HEK293 (cell line): ENCODE data around the gene ARL2BP.
A peak's percentile ranks its signal among the peaks of the same experiment; 100 is the strongest.

Source experiments
- CTCF ChIA-PET: fragments of 350-600 bp; formaldehyde crosslinking; extraction: SDS; loops from one replicate; lab custom pipeline; 2021; ENCODE audit warnings: antibody characterized with exemption; lab: Yijun Ruan, JAX
- POLR2A ChIA-PET: fragments of 300-600 bp; formaldehyde crosslinking; extraction: SDS; loops from one replicate; lab custom pipeline; 2020; ENCODE audit warnings: antibody characterized with exemption, inconsistent platforms; lab: Yijun Ruan, JAX
- H3K27ac ChIP-seq: fragments of 200-500 bp; sonication (Bioruptor generic); 2 replicates; pipeline ENCODE4 v1.5.1; 2014; ENCODE audit warnings: low read depth, low read length, control low read depth, inconsistent platforms; ENCODE audit errors: extremely low read depth
- H3K36me3 ChIP-seq, 2 experiments: fragments of 200-500 bp in 1 of 2; sonication (Bioruptor generic) in 1 of 2; 1 replicate in 1 of 2; 2 replicates in 1 of 2; pipeline ENCODE4 v1.5.1; 2014 to 2017; ENCODE audit warnings: inconsistent platforms in 2 of 2, low read length in 2 of 2; ENCODE audit not compliant: control insufficient read depth in 2 of 2, insufficient read depth in 1 of 2
- H3K4me1 ChIP-seq: fragments of 200-500 bp; sonication (Bioruptor generic); 2 replicates; pipeline ENCODE4 v1.5.1; 2014; ENCODE audit warnings: mild to moderate bottlenecking, low read length, inconsistent platforms; ENCODE audit not compliant: control insufficient read depth, insufficient read depth
- H3K4me3 ChIP-seq: 2 replicates; pipeline ENCODE4 v1.5.1; 2011; ENCODE audit warnings: low read depth, mild to moderate bottlenecking, control low read depth, low read length, moderate library complexity
- H3K9me3 ChIP-seq: fragments of 200-500 bp; sonication (Bioruptor generic); 2 replicates; pipeline ENCODE4 v1.5.1; 2014; ENCODE audit warnings: low read depth, low read length, inconsistent platforms; ENCODE audit not compliant: control insufficient read depth, insufficient read depth
- FEZF1 ChIP-seq: fragments of 450-650 bp; formaldehyde crosslinking; IDR thresholded peaks from 2 replicates; pipeline ENCODE4 v1.5.1; 2016; ENCODE audit warnings: missing biosample characterization, missing genetic modification characterization
- HOXC10 ChIP-seq: sonication (generic); formaldehyde crosslinking; IDR thresholded peaks from 2 replicates; pipeline ENCODE4 v1.8.1; 2023; ENCODE audit warnings: mild to moderate bottlenecking, missing genetic modification reagents
- KLF7 ChIP-seq: fragments of 450-650 bp; formaldehyde crosslinking; IDR thresholded peaks from 2 replicates; pipeline ENCODE4 v1.5.1; 2016; ENCODE audit warnings: missing biosample characterization, missing genetic modification characterization, borderline replicate concordance
- REPIN1 ChIP-seq: fragments of 450-650 bp; formaldehyde crosslinking; IDR thresholded peaks from 2 replicates; pipeline ENCODE4 v1.5.1; 2017; ENCODE audit warnings: missing biosample characterization, missing genetic modification characterization, low read depth
- SCRT1 ChIP-seq: fragments of 450-650 bp; formaldehyde crosslinking; IDR thresholded peaks from 2 replicates; pipeline ENCODE4 v1.5.1; 2016; ENCODE audit warnings: missing biosample characterization, missing genetic modification characterization, borderline replicate concordance
- ZBTB6 ChIP-seq: fragments of 450-650 bp; formaldehyde crosslinking; IDR thresholded peaks from 2 replicates; pipeline ENCODE4 v1.5.1; 2017; ENCODE audit warnings: missing biosample characterization, missing genetic modification characterization
- ZFP41 ChIP-seq: fragments of 450-650 bp; formaldehyde crosslinking; IDR thresholded peaks from 2 replicates; pipeline ENCODE4 v1.5.1; 2016; ENCODE audit warnings: missing biosample characterization, missing genetic modification characterization, borderline replicate concordance
- ZNF138 ChIP-seq: fragments of 450-650 bp; formaldehyde crosslinking; IDR thresholded peaks from 2 replicates; pipeline ENCODE4 v1.5.1; 2016; ENCODE audit warnings: missing biosample characterization, missing genetic modification characterization, borderline replicate concordance
- ZNF155 ChIP-seq: fragments of 450-650 bp; formaldehyde crosslinking; IDR thresholded peaks from 2 replicates; pipeline ENCODE4 v1.5.1; 2016; ENCODE audit warnings: missing biosample characterization, missing genetic modification characterization
- ZNF157 ChIP-seq: fragments of 450-650 bp; formaldehyde crosslinking; IDR thresholded peaks from 2 replicates; pipeline ENCODE4 v1.5.1; 2016; ENCODE audit warnings: missing biosample characterization, missing genetic modification characterization
- ZNF169 ChIP-seq: fragments of 450-650 bp; formaldehyde crosslinking; IDR thresholded peaks from 2 replicates; pipeline ENCODE4 v1.5.1; 2016; ENCODE audit warnings: missing biosample characterization, missing genetic modification characterization
- ZNF239 ChIP-seq: fragments of 450-650 bp; formaldehyde crosslinking; IDR thresholded peaks from 2 replicates; pipeline ENCODE4 v1.5.1; 2016; ENCODE audit warnings: missing biosample characterization, missing genetic modification characterization
- ZNF292 ChIP-seq: fragments of 450-650 bp; formaldehyde crosslinking; IDR thresholded peaks from 2 replicates; pipeline ENCODE4 v1.5.1; 2016; ENCODE audit warnings: low read depth, missing biosample characterization, missing genetic modification characterization, borderline replicate concordance
- ZNF423 ChIP-seq: fragments of 450-650 bp; formaldehyde crosslinking; IDR thresholded peaks from 2 replicates; pipeline ENCODE4 v1.5.1; 2016; ENCODE audit warnings: missing biosample characterization, missing genetic modification characterization
- ZNF510 ChIP-seq: fragments of 450-650 bp; formaldehyde crosslinking; IDR thresholded peaks from 2 replicates; pipeline ENCODE4 v1.5.1; 2018; ENCODE audit warnings: mild to moderate bottlenecking, missing genetic modification characterization, missing biosample characterization; ENCODE audit not compliant: insufficient replicate concordance
- ZNF529 ChIP-seq: fragments of 450-650 bp; formaldehyde crosslinking; IDR thresholded peaks from 2 replicates; pipeline ENCODE4 v1.5.1; 2017; ENCODE audit warnings: missing genetic modification characterization, missing biosample characterization; ENCODE audit not compliant: insufficient replicate concordance
- ZNF629 ChIP-seq: fragments of 450-650 bp; formaldehyde crosslinking; IDR thresholded peaks from 2 replicates; pipeline ENCODE4 v1.5.1; 2017; ENCODE audit warnings: missing biosample characterization, missing genetic modification characterization
- ZNF645 ChIP-seq: fragments of 450-650 bp; formaldehyde crosslinking; IDR thresholded peaks from 2 replicates; pipeline ENCODE4; 2016; ENCODE audit warnings: missing biosample characterization, missing genetic modification characterization
- ZNF677 ChIP-seq: fragments of 450-650 bp; IDR thresholded peaks from 2 replicates; pipeline ENCODE4 v1.5.0; 2018; ENCODE audit warnings: missing biosample characterization, mild to moderate bottlenecking, missing genetic modification characterization, moderate library complexity
- ZNF707 ChIP-seq: fragments of 450-650 bp; formaldehyde crosslinking; IDR thresholded peaks from 2 replicates; pipeline ENCODE4 v1.5.1; 2016; ENCODE audit warnings: missing biosample characterization, missing genetic modification characterization
- ZNF830 ChIP-seq: fragments of 450-650 bp; IDR thresholded peaks from 2 replicates; pipeline ENCODE4 v1.5.0; 2018; ENCODE audit warnings: missing biosample characterization, missing genetic modification characterization, low read depth, mild to moderate bottlenecking, moderate library complexity
- ZSCAN4 ChIP-seq: fragments of 450-650 bp; formaldehyde crosslinking; IDR thresholded peaks from 2 replicates; pipeline ENCODE4 v1.5.1; 2017; ENCODE audit warnings: missing biosample characterization, missing genetic modification characterization
- TF ChIP-seq, protein P1 (sequence below): fragments of 450-650 bp; formaldehyde crosslinking; IDR thresholded peaks from 2 replicates; pipeline ENCODE4 v1.5.1; 2017; ENCODE audit warnings: missing biosample characterization, missing genetic modification characterization
- TF ChIP-seq, protein P2 (sequence below): fragments of 450-650 bp; formaldehyde crosslinking; IDR thresholded peaks from 2 replicates; pipeline ENCODE4 v1.5.1; 2016; ENCODE audit warnings: missing biosample characterization, missing genetic modification characterization

The ARL2BP gene

GRCh38 chr16:57202095-57202886 lies 42.8 kb upstream of the ARL2BP start:
- TF ChIP-seq ZNF157 (tag by site-specific recombination): no peak
- TF ChIP-seq REPIN1 (tag by site-specific recombination): no peak
- no peak for TF ChIP-seq ZNF510 (tag by site-specific recombination)
- no peak for TF ChIP-seq ZNF645 (tag by site-specific recombination)
- TF ChIP-seq ZNF239 (tag by site-specific recombination): no peak
- TF ChIP-seq HOXC10 (CRISPR knock-in tag): no peak
- TF ChIP-seq ZNF707: no peak
- TF ChIP-seq ZNF529 (tag by site-specific recombination): no peak
- TF ChIP-seq ZNF169 (tag by site-specific recombination): no peak
- no peak for TF ChIP-seq KLF7 (tag by site-specific recombination)
- TF ChIP-seq ZNF155 (tag by site-specific recombination): no peak
- TF ChIP-seq, all 188 proteins: peak for 0
- ChIA-PET POLR2A (no interaction called here), CTCF (interaction anchor here (0.6 kb wide), 1 partner anchor 110 kb away, joined by 3 read pairs; the partner anchor contains the start of gene CPNE2)

DNA sequence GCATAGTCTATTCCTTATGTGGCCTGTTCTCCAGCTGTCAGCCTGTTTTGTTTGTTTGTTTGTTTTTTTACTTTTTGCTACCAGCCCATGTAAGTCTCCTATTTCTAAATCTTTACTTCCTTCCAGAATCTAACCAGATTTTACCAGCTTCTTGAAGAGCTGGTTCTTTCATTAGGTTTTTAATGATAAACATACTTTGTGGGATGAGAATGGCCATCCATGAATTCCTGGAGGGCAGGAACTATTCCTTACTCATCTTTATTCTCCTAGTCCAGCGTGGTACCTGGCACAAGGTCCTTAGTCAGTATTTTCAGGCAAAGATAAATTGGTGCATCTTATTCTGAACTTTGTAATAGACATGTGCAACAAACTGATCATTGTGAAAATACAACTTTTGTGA lies 41.6 kb upstream of the ARL2BP start:
- no peak overlapping the region for H3K27ac ChIP-seq
- CTCF ChIA-PET: no interaction called here
- TF ChIP-seq, protein P1, sequence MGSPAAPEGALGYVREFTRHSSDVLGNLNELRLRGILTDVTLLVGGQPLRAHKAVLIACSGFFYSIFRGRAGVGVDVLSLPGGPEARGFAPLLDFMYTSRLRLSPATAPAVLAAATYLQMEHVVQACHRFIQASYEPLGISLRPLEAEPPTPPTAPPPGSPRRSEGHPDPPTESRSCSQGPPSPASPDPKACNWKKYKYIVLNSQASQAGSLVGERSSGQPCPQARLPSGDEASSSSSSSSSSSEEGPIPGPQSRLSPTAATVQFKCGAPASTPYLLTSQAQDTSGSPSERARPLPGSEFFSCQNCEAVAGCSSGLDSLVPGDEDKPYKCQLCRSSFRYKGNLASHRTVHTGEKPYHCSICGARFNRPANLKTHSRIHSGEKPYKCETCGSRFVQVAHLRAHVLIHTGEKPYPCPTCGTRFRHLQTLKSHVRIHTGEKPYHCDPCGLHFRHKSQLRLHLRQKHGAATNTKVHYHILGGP (tag by site-specific recombination): peak; percentile 51; the same call in 1 of the 2 replicates
- TF ChIP-seq ZBTB6 (tag by site-specific recombination) (no peak), ZNF423 (no peak), ZNF292 (tag by site-specific recombination) (no peak), ZNF830 (tag by site-specific recombination) (no peak)
- TF ChIP-seq, all 188 proteins: peak for 1
- Histone ChIP-seq H3K4me1 (no peaks in the 10 kb centered on the region), H3K36me3 (peaks cover 5 to 36% of the 10 kb centered on the region in 2 experiments), H3K4me3 (no peak overlapping the region), H3K9me3 (no peaks in the 10 kb centered on the region)
- POLR2A ChIA-PET: no interaction called here

More at GRCh38 chr16:57202095-57202886, 42.8 kb upstream of the ARL2BP start:
- no peaks in the 10 kb centered on the region for H3K4me1 ChIP-seq
- H3K4me3 ChIP-seq: no peak overlapping the region
- no peaks in the 10 kb centered on the region for H3K9me3 ChIP-seq
- H3K27ac ChIP-seq: no peak overlapping the region
- H3K36me3 ChIP-seq: peaks cover 2 to 29% of the 10 kb centered on the region in 2 experiments

- H3K36me3 ChIP-seq: peaks cover 16 to 43% of the 10 kb centered on the region in 2 experiments
- no peak overlapping the region for H3K4me3 ChIP-seq
- H3K4me1 ChIP-seq: no peaks in the 10 kb centered on the region
- no peak overlapping the region for H3K27ac ChIP-seq
- ChIA-PET POLR2A (no interaction called here), CTCF (interaction anchor here (0.7 to 1.3 kb wide), 3 partner anchors 10 to 69 kb away, joined by 3 to 4 read pairs (median 3); no protein-coding TSS in a partner anchor)
- no peaks in the 10 kb centered on the region for H3K9me3 ChIP-seq
- TF ChIP-seq ZFP41: no peak
- TF ChIP-seq ZNF677: no peak
- TF ChIP-seq, protein P2, sequence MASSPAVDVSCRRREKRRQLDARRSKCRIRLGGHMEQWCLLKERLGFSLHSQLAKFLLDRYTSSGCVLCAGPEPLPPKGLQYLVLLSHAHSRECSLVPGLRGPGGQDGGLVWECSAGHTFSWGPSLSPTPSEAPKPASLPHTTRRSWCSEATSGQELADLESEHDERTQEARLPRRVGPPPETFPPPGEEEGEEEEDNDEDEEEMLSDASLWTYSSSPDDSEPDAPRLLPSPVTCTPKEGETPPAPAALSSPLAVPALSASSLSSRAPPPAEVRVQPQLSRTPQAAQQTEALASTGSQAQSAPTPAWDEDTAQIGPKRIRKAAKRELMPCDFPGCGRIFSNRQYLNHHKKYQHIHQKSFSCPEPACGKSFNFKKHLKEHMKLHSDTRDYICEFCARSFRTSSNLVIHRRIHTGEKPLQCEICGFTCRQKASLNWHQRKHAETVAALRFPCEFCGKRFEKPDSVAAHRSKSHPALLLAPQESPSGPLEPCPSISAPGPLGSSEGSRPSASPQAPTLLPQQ (tag by site-specific recombination): no peak
- TF ChIP-seq FEZF1 (tag by site-specific recombination): no peak
- no peak for TF ChIP-seq ZNF629 (tag by site-specific recombination)
- TF ChIP-seq ZSCAN4 (tag by site-specific recombination): no peak
- no peak for TF ChIP-seq SCRT1 (tag by site-specific recombination)
- TF ChIP-seq ZNF138: no peak
Observed at GRCh38 chr16:57204675-57205074, 40.4 kb upstream of the ARL2BP start.
